ENCODE results near the gene SLX9.

Gene SLX9

DNA sequence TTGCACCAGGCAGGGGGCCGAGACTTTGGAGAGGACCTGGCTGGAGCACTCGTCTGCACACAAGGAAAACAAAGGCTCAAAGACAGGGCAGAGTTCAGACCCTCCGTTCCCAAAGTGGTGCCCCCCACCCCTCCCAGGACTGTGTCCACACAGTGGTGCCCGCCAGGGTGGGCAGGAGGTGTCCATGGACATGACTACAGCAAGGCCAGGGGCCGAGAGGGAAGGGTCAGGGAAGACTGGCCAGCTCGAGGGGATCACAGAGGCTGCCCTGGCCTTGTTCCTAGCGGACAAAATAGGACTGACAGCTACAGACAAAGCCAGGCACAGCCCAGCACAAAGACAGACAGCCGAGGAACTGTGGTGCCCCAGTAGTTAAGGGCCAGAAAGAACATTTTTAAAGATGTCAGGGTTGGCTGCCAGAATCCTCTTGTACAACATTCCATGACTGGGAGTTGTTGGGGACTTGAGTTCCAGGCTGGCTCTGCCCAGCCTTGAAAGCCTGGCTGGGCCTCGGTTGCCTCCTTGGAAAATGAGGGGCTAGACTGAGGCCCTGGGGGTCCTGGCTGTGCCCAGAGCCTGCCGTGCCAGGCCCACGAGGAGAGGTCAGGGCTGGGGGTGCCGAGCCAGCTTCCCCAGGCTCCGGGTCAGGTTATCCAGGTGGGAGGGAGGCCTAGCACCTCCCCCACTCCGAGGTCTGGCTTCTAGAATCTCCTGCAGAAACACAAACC, 63.7 kb downstream of the SLX9 start:
- Histone ChIP-seq H3K27ac (ENCODE audit: low read depth, low read length) (no peak overlapping the region), H3K36me3 (ENCODE audit: insufficient read depth, low read length) (no peaks in the 10 kb centered on the region), H3K9ac (ENCODE audit: low read length) (no peak overlapping the region), H3K4me1 (ENCODE audit: insufficient read depth, low read length) (peaks cover 29% of the 10 kb centered on the region), H3K27me3 (ENCODE audit: control insufficient read depth in 1 of 2, insufficient read depth in 2 of 2, low read length in 2 of 2) (no peaks in the 10 kb centered on the region), H3K4me3 (ENCODE audit: low read depth in 1 of 2, low read length in 2 of 2) (no peak overlapping the region), H3K9me3 (ENCODE audit: low read length) (no peaks in the 10 kb centered on the region)

DNA sequence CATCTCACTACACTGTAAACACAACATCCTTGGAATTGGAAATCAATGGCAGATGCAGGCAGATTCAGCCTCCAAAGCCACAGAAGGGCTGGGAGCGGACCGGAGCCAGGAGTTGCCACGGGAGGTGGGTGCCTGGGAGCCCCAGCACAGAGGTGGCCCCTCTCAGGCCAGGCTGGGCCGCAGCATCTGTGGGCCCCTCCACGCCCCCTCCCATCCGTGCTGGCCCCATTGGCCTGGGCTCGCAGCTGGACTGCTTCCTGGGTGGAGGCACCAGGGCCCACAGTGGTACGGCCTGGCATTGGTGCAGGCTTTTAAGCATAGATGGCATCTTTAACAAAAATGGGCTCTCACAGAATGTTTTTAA, 64.2 kb downstream of the SLX9 start:
- Histone ChIP-seq H3K27ac (ENCODE audit: low read depth, low read length) (no peak overlapping the region), H3K9ac (ENCODE audit: low read length) (no peak overlapping the region)

DNA sequence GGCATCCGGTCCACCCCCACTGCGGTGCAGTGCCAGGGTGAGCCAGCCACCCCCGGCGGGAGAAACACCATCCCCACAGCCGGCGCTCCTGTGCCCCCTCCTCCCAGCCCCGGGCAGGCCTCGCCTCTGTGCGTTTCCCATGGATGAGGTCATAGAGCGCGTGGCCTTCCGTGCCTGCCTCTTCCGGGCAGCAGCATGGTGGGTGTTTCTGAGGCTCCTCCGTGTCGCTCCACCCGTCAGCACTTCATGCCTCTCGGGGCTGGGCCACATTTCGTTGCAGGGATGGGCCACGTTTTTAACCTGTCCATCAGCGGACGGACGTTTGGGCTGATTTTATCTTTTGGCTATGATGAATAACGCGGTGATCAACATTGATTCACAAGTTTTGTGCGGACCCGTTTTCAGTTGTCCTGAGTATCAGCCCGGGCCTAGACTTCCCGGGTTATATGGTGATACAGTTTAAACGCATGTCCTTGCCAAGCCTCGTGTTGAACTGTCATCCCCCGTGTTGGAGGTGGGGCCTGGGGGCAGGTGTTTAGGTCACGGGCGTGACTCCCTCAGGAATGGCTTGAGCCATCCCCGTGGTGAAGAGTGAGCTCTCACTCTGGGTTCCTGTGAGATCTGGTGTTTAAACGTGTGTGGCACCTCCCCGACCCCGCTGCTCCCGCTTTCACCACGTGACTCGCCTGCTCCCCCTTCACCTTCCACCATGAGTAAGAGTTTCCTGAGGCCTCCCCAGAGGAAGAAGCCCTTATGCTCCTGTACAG, 64.8 kb downstream of the SLX9 start:
- Histone ChIP-seq H3K36me3 (ENCODE audit: insufficient read depth, low read length) (no peaks in the 10 kb centered on the region), H3K9me3 (ENCODE audit: low read length) (no peaks in the 10 kb centered on the region), H3K9ac (ENCODE audit: low read length) (no peak overlapping the region), H3K4me1 (ENCODE audit: insufficient read depth, low read length) (peaks cover 29% of the 10 kb centered on the region), H3K4me3 (ENCODE audit: low read depth in 1 of 2, low read length in 2 of 2) (no peak overlapping the region), H3K27ac (ENCODE audit: low read depth, low read length) (no peak overlapping the region), H3K27me3 (ENCODE audit: control insufficient read depth in 1 of 2, insufficient read depth in 2 of 2, low read length in 2 of 2) (no peaks in the 10 kb centered on the region)

More for the DNA sequence above, 64.2 kb downstream of the SLX9 start:
- Histone ChIP-seq H3K9me3 (ENCODE audit: low read length) (no peaks in the 10 kb centered on the region), H3K27me3 (ENCODE audit: control insufficient read depth in 1 of 2, insufficient read depth in 2 of 2, low read length in 2 of 2) (no peaks in the 10 kb centered on the region), H3K4me1 (ENCODE audit: insufficient read depth, low read length) (peaks cover 29% of the 10 kb centered on the region), H3K36me3 (ENCODE audit: insufficient read depth, low read length) (no peaks in the 10 kb centered on the region), H3K4me3 (ENCODE audit: low read depth in 1 of 2, low read length in 2 of 2) (no peak overlapping the region)

DNA sequence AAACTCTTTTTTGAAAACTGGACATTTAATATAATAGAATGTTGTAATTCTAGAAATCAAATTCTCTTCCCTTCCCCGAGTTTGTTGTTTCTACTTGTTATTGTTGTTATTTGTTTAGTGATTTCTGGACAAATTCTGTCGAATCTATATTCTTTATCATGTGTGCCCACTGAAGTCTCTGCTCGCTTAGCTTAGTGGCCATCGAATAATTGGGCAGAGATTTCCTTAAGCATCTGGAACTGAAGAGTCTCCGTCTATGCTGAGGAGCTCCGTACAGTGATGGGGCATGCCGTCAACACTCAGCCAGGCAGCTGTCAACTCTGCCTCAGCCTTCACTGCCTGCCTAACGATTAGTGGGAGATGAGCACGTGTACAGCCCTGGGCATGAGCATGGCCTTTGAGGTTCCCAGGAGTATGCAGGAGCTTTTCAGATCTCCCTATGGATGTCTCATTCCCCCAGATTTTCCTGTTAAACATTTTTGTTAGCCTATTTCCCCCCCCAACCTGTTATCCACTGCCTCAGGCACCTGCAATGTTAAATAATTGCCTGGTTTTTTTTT, 66.8 kb downstream of the SLX9 start:
- Histone ChIP-seq H3K9me3 (ENCODE audit: low read length) (no peaks in the 10 kb centered on the region), H3K4me3 (ENCODE audit: low read depth in 1 of 2, low read length in 2 of 2) (no peak overlapping the region), H3K36me3 (ENCODE audit: insufficient read depth, low read length) (no peaks in the 10 kb centered on the region), H3K27ac (ENCODE audit: low read depth, low read length) (no peak overlapping the region), H3K27me3 (ENCODE audit: control insufficient read depth in 1 of 2, insufficient read depth in 2 of 2, low read length in 2 of 2) (no peaks in the 10 kb centered on the region), H3K4me1 (ENCODE audit: insufficient read depth, low read length) (peaks cover 14% of the 10 kb centered on the region), H3K9ac (ENCODE audit: low read length) (no peak overlapping the region)

DNA sequence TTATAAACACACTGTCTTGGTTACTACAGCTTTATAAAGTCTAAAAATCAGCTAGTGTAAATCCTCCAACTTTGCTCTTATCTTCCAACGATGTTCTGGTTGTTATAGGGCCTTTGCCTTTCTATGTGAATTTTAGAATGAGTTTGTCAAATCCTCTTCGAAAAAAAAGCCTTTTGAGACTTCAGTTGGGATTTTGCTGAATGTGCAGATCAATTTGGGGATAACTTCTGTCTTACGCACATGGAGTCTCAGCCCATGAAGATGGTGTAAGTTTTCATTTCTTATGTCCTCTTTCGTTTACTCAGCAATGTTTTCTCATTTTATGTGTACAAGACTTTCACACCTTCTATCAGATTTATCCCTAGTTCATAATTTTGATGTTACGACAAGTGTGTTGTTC, 69.8 kb downstream of the SLX9 start:
- no peaks in the 10 kb centered on the region for H3K36me3 ChIP-seq (ENCODE audit: insufficient read depth, low read length)
- no peaks in the 10 kb centered on the region for H3K9me3 ChIP-seq (ENCODE audit: low read length)
- H3K4me1 ChIP-seq (ENCODE audit: insufficient read depth, low read length) = peaks cover 6% of the 10 kb centered on the region
- H3K27me3 ChIP-seq (ENCODE audit: control insufficient read depth in 1 of 2, insufficient read depth in 2 of 2, low read length in 2 of 2) = no peaks in the 10 kb centered on the region
- H3K27ac ChIP-seq (ENCODE audit: low read depth, low read length) = no peak overlapping the region
- H3K9ac ChIP-seq (ENCODE audit: low read length) = no peak overlapping the region
- no peak overlapping the region for H3K4me3 ChIP-seq (ENCODE audit: low read depth in 1 of 2, low read length in 2 of 2)

DNA sequence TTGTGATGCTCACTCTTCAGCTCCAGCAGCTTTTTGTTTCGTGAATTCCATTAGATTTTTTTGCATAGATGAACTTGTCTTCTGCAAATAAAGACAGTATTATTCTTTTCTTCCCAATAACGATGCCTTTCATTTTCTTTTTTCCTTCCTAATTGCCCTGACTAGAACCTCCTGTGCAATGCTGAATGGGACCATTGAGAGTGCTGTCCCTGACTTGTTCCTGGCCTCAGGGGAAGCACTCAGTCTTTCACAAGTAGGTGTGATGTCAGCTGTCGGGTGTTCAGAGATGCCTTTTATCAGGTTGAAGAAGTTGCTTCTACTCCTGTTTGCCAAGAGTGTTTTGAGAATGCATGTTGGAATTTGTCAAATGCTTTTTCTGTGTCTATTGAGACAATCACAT, 70.3 kb downstream of the SLX9 start:
- Histone ChIP-seq H3K27me3 (ENCODE audit: control insufficient read depth in 1 of 2, insufficient read depth in 2 of 2, low read length in 2 of 2) (no peaks in the 10 kb centered on the region), H3K27ac (ENCODE audit: low read depth, low read length) (no peak overlapping the region), H3K9ac (ENCODE audit: low read length) (no peak overlapping the region), H3K4me1 (ENCODE audit: insufficient read depth, low read length) (peaks cover 6% of the 10 kb centered on the region), H3K36me3 (ENCODE audit: insufficient read depth, low read length) (no peaks in the 10 kb centered on the region), H3K4me3 (ENCODE audit: low read depth in 1 of 2, low read length in 2 of 2) (no peak overlapping the region), H3K9me3 (ENCODE audit: low read length) (no peaks in the 10 kb centered on the region)

DNA sequence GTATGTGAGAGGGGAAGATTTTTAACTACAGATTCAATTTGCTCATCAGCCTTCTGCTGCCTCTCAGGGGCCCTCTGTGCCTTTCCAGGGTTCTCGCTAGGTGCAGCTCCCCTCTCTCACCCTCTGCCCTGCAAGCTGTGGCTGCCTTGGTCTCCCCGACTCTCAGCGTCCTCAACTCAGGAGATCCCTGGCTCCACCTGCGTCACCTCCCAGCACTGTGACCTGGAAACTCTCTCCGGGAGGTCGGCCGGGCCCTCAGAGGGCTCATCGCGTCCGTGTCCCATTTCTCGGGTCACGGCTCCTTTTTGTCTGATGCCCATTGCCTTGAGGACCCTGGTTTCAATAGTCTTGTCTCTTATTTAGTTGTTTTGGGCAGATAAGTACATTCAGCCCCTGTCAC, 71.0 kb downstream of the SLX9 start:
- H3K9me3 ChIP-seq (ENCODE audit: low read length) = no peaks in the 10 kb centered on the region
- peaks cover 6% of the 10 kb centered on the region for H3K4me1 ChIP-seq (ENCODE audit: insufficient read depth, low read length)
- no peaks in the 10 kb centered on the region for H3K36me3 ChIP-seq (ENCODE audit: insufficient read depth, low read length)
- H3K27me3 ChIP-seq (ENCODE audit: control insufficient read depth in 1 of 2, insufficient read depth in 2 of 2, low read length in 2 of 2) = no peaks in the 10 kb centered on the region
- no peak overlapping the region for H3K4me3 ChIP-seq (ENCODE audit: low read depth in 1 of 2, low read length in 2 of 2)
- H3K27ac ChIP-seq (ENCODE audit: low read depth, low read length) = no peak overlapping the region
- H3K9ac ChIP-seq (ENCODE audit: low read length) = no peak overlapping the region

DNA sequence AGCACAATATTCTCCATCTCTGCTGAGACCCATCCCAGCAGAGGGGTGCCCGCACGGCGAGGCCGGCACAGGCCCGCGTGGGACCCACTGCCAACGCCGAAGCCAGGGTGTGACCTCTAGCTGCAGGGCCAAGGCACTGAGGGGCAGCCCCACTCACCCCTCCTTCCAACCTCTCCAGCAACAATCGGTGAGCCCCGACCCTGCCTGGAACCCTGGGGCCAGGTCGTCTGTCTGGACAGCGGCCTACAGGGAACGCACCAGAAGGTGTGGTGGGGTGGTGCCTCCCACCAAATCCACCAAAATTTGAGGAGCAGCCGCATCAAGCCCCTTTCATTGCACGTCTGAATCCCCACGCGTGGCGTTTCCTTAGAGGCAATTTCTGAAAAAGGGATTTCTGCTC, 71.6 kb downstream of the SLX9 start:
- Histone ChIP-seq H3K27ac (ENCODE audit: low read depth, low read length) (no peak overlapping the region), H3K4me1 (ENCODE audit: insufficient read depth, low read length) (peaks cover 10% of the 10 kb centered on the region), H3K4me3 (ENCODE audit: low read depth in 1 of 2, low read length in 2 of 2) (no peak overlapping the region)

DNA sequence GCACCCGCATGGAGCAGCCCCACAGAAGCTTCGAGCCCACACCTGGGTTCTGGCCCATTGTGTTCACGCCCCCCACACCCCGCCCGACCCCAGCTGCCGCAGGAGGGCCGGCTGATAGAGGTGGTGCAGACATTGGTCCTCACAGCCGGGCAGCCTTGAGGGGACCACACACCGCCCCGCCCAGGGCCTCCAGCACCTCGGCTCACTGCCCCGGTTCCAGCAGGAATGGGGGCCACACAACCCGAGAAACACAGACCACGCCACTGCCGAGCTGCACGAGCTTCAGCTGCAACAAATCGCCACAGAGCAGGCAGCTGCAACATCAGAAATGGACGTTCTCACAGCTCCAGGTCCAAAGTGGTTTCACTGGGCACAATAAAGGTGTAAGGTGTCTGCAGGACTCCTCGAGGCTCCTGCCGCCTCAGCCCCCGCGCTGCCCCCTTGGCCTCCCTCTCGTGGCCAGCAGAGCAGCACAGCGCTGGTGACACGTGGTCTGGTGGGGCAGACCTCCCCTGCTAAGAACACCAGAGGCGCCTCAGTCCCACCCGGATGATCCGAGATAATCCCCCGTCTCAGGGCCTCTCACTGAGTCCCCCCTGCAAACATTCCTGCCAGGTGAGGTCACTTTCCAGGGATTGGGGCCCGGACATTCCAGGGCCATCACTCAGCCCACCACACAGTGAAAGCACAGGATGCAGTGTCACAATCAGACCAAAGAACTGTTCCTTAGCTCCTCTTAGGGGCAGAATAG, 72.3 kb downstream of the SLX9 start:
- Histone ChIP-seq H3K27ac (ENCODE audit: low read depth, low read length) (no peak overlapping the region), H3K4me1 (ENCODE audit: insufficient read depth, low read length) (peaks cover 10% of the 10 kb centered on the region), H3K9ac (ENCODE audit: low read length) (no peak overlapping the region), H3K36me3 (ENCODE audit: insufficient read depth, low read length) (no peaks in the 10 kb centered on the region), H3K4me3 (ENCODE audit: low read depth in 1 of 2, low read length in 2 of 2) (no peak overlapping the region), H3K27me3 (ENCODE audit: control insufficient read depth in 1 of 2, insufficient read depth in 2 of 2, low read length in 2 of 2) (no peaks in the 10 kb centered on the region), H3K9me3 (ENCODE audit: low read length) (no peaks in the 10 kb centered on the region)

More for the DNA sequence above, 71.6 kb downstream of the SLX9 start:
- Histone ChIP-seq H3K9me3 (ENCODE audit: low read length) (no peaks in the 10 kb centered on the region), H3K27me3 (ENCODE audit: control insufficient read depth in 1 of 2, insufficient read depth in 2 of 2, low read length in 2 of 2) (no peaks in the 10 kb centered on the region), H3K36me3 (ENCODE audit: insufficient read depth, low read length) (no peaks in the 10 kb centered on the region), H3K9ac (ENCODE audit: low read length) (no peak overlapping the region)

DNA sequence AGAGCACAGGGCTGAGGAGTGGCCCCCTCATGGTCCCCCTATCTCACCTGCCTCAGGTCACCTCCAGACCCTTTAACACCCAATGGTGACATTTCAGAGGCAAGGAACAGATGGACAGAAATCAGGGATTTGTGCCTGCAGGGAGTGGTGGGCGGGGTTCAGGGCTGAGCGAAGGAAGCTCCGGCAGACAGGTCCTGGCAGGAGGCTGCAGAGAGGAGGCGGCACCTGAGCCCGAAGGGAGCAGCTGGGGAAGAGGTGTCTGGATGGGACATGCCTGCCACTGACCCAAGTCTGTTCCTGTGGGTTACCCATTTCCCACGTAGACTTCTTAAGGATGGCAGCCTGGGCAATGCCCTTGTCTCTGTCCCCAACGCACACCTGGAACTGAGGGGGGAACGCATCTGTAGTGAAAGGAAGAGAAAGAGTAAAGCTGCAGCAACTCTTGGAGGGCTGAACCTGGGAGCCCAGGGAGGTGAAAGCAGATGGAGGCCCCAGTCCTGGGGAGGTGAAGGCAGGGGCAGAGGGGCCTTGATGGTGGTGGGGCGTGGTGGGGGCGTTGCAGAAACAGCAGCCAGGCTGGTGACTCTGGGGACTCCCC, 72.9 kb downstream of the SLX9 start:
- H3K27ac ChIP-seq (ENCODE audit: low read depth, low read length) = no peak overlapping the region
- H3K4me1 ChIP-seq (ENCODE audit: insufficient read depth, low read length) = peaks cover 10% of the 10 kb centered on the region
- no peaks in the 10 kb centered on the region for H3K36me3 ChIP-seq (ENCODE audit: insufficient read depth, low read length)
- H3K9ac ChIP-seq (ENCODE audit: low read length) = no peak overlapping the region
- H3K9me3 ChIP-seq (ENCODE audit: low read length) = no peaks in the 10 kb centered on the region
- no peaks in the 10 kb centered on the region for H3K27me3 ChIP-seq (ENCODE audit: control insufficient read depth in 1 of 2, insufficient read depth in 2 of 2, low read length in 2 of 2)
- H3K4me3 ChIP-seq (ENCODE audit: low read depth in 1 of 2, low read length in 2 of 2) = no peak overlapping the region

DNA sequence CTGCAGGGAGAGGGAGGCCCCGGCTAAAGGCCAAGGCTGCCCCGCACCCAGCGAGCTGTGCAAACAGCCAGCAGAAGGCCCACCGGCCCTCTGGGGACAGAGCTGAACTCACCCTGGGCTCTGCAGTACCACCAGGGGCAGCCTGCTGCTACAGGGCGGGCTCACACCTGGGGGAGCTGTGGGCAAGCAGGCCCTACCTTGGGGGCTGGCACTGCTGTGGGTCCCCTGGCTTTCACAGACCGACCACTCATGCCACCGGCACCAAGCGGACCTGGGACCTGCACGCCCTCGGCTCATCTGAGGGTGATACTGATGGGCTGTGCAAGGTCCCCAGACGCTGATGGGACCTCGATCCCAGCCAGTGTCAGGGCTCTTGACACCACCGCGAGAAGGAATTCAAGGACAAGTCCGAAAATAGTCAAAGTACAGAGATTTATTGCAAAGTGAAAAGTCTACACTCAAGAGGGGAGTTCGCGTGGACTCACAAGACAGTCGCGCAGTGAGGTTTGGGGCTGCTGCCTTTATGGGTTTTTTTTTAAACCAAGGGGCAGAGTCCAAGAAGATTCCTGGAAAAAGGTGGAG, 73.5 kb downstream of the SLX9 start:
- Histone ChIP-seq H3K36me3 (ENCODE audit: insufficient read depth, low read length) (no peaks in the 10 kb centered on the region), H3K4me3 (ENCODE audit: low read depth in 1 of 2, low read length in 2 of 2) (no peak overlapping the region), H3K27me3 (ENCODE audit: control insufficient read depth in 1 of 2, insufficient read depth in 2 of 2, low read length in 2 of 2) (no peaks in the 10 kb centered on the region), H3K9ac (ENCODE audit: low read length) (no peak overlapping the region), H3K27ac (ENCODE audit: low read depth, low read length) (no peak overlapping the region), H3K9me3 (ENCODE audit: low read length) (no peaks in the 10 kb centered on the region), H3K4me1 (ENCODE audit: insufficient read depth, low read length) (peaks cover 10% of the 10 kb centered on the region)
